ENCODE measurements around the gene GET4. TPM values are rescaled to one million over a fixed set of nuclear protein-coding genes. Genes with fewer than 3 reads are reported as not detected.

The GET4 gene
- polyA plus RNA-seq, 6 donors from 2014 or later, result 7.6 to 25.7 (median 16.8) TPM

- no peak for ATAC-seq (ENCODE audit: low read depth in 2 of 2)
- H3K27ac Mint-ChIP-seq, result no peak overlapping the region
- no peaks in the 10 kb centered on the region for H3K9me3 Mint-ChIP-seq
Observed at GRCh38 chr7:879706-880105, 3.4 kb downstream of the GET4 start.

GRCh38 chr7:880450-880849, 4.1 kb downstream of the GET4 start:
- ATAC-seq (ENCODE audit: low read depth in 2 of 2) (no peak), DNase-seq (no peak)
- no peaks in the 10 kb centered on the region for H3K36me3 Mint-ChIP-seq
- no peaks in the 10 kb centered on the region for H3K9me3 Mint-ChIP-seq
- no peak overlapping the region for H3K27ac Mint-ChIP-seq
- H3K4me3 Mint-ChIP-seq, result peak overlapping the region in 1 of 8 donors; percentile 54
- no peaks in the 10 kb centered on the region for H3K27me3 Mint-ChIP-seq
- peaks cover 16 to 36% (median 26%) of the 10 kb centered on the region in 3 donors for H3K4me1 Mint-ChIP-seq

More at GRCh38 chr7:879706-880105, 3.4 kb downstream of the GET4 start:
- Mint-ChIP-seq H3K36me3 (no peaks in the 10 kb centered on the region), H3K4me1 (peaks cover 16 to 39% (median 25%) of the 10 kb centered on the region in 3 donors), H3K27me3 (no peaks in the 10 kb centered on the region), H3K4me3 (peak overlapping the region in 2 of 8 donors; percentile 83 to 89)
- no peak for DNase-seq

- no peak overlapping the region for H3K27ac Mint-ChIP-seq
Observed at GRCh38 chr7:881441-882234, 5.3 kb downstream of the GET4 start.

GRCh38 chr7:882336-883035, 6.1 kb downstream of the GET4 start:
- DNase-seq, result no peak
- Mint-ChIP-seq H3K4me1 (peaks cover 18 to 36% (median 20%) of the 10 kb centered on the region in 3 donors), H3K27me3 (no peaks in the 10 kb centered on the region), H3K4me3 (peak overlapping the region in 1 of 8 donors; percentile 77), H3K36me3 (no peaks in the 10 kb centered on the region), H3K9me3 (no peaks in the 10 kb centered on the region), H3K27ac (no peak overlapping the region)
- no peak for ATAC-seq (ENCODE audit: low read depth in 2 of 2)

More at GRCh38 chr7:881441-882234, 5.3 kb downstream of the GET4 start:
- DNase-seq (no peak), ATAC-seq (ENCODE audit: low read depth in 2 of 2) (no peak)
- Mint-ChIP-seq H3K36me3 (no peaks in the 10 kb centered on the region), H3K4me1 (peaks cover 23 to 36% (median 26%) of the 10 kb centered on the region in 3 donors), H3K9me3 (no peaks in the 10 kb centered on the region), H3K4me3 (peak overlapping the region in 1 of 8 donors; percentile 74), H3K27me3 (no peaks in the 10 kb centered on the region)

- peak overlapping the region in 1 of 6 donors; percentile 72 for H3K27ac Mint-ChIP-seq
- no peak for ATAC-seq (ENCODE audit: low read depth in 2 of 2)
- no peak for DNase-seq
- peak overlapping the region in 1 of 8 donors; percentile 77 for H3K4me3 Mint-ChIP-seq
- H3K9me3 Mint-ChIP-seq, result no peaks in the 10 kb centered on the region
- no peaks in the 10 kb centered on the region for H3K27me3 Mint-ChIP-seq
- H3K4me1 Mint-ChIP-seq, result peaks cover 13 to 30% (median 18%) of the 10 kb centered on the region in 3 donors
- H3K36me3 Mint-ChIP-seq, result no peaks in the 10 kb centered on the region
Observed at GRCh38 chr7:883055-884021, 7.0 kb downstream of the GET4 start.

- DNase-seq (no peak), ATAC-seq (ENCODE audit: low read depth in 2 of 2) (no peak)
- Mint-ChIP-seq H3K4me3 (peak overlapping the region in 1 of 8 donors; percentile 13), H3K27ac (no peak overlapping the region), H3K36me3 (no peaks in the 10 kb centered on the region), H3K27me3 (no peaks in the 10 kb centered on the region), H3K4me1 (peaks cover 12 to 19% (median 13%) of the 10 kb centered on the region in 3 donors), H3K9me3 (no peaks in the 10 kb centered on the region)
Observed at GRCh38 chr7:884191-885003, 8.0 kb downstream of the GET4 start.

GRCh38 chr7:885261-885892, 9.0 kb downstream of the GET4 start:
- ATAC-seq (ENCODE audit: low read depth in 2 of 2) (no peak), DNase-seq (no peak)
- Mint-ChIP-seq H3K27me3 (no peaks in the 10 kb centered on the region), H3K27ac (no peak overlapping the region), H3K4me1 (peaks cover 12 to 13% (median 12%) of the 10 kb centered on the region in 3 donors), H3K9me3 (no peaks in the 10 kb centered on the region), H3K36me3 (no peaks in the 10 kb centered on the region), H3K4me3 (no peak overlapping the region)

- H3K9me3 Mint-ChIP-seq, result no peaks in the 10 kb centered on the region
- peak overlapping the region in 1 of 6 donors; percentile 42 for H3K27ac Mint-ChIP-seq
- no peaks in the 10 kb centered on the region for H3K36me3 Mint-ChIP-seq
- H3K27me3 Mint-ChIP-seq, result no peaks in the 10 kb centered on the region
- ATAC-seq (ENCODE audit: low read depth in 2 of 2) (no peak), DNase-seq (no peak)
- peaks cover 11 to 13% (median 12%) of the 10 kb centered on the region in 3 donors for H3K4me1 Mint-ChIP-seq
- no peak overlapping the region for H3K4me3 Mint-ChIP-seq
Observed at GRCh38 chr7:885893-886625, 9.7 kb downstream of the GET4 start.

GRCh38 chr7:886626-887487, 10.5 kb downstream of the GET4 start:
- no peak for DNase-seq

GRCh38 chr7:887488-887820, 11.1 kb downstream of the GET4 start:
- no peak overlapping the region for H3K4me3 Mint-ChIP-seq
- no peak overlapping the region for H3K27ac Mint-ChIP-seq
- H3K9me3 Mint-ChIP-seq, result no peaks in the 10 kb centered on the region
- ATAC-seq (ENCODE audit: low read depth in 2 of 2), result no peak
- peaks cover 0 to 5% of the 10 kb centered on the region in 2 donors for H3K36me3 Mint-ChIP-seq
- no peaks in the 10 kb centered on the region for H3K27me3 Mint-ChIP-seq
- H3K4me1 Mint-ChIP-seq, result peaks cover 7 to 14% (median 11%) of the 10 kb centered on the region in 3 donors
- no peak for DNase-seq

More at GRCh38 chr7:886626-887487, 10.5 kb downstream of the GET4 start:
- no peak overlapping the region for H3K27ac Mint-ChIP-seq
- no peak for ATAC-seq (ENCODE audit: low read depth in 2 of 2)
- no peaks in the 10 kb centered on the region for H3K9me3 Mint-ChIP-seq
- no peak overlapping the region for H3K4me3 Mint-ChIP-seq
- H3K27me3 Mint-ChIP-seq, result no peaks in the 10 kb centered on the region
- peaks cover 8 to 13% (median 10%) of the 10 kb centered on the region in 3 donors for H3K4me1 Mint-ChIP-seq
- no peaks in the 10 kb centered on the region for H3K36me3 Mint-ChIP-seq

All from naive B cell (primary cell).